ENCODE measurements around the gene AP1B1. TPM values are rescaled to one million over a fixed set of nuclear protein-coding genes. Genes with fewer than 3 reads are reported as not detected.

AP1B1 gene
- polyA plus RNA-seq, 1 donor from 2014 or later = 43.8 TPM

GRCh38 chr22:29342577-29343312 lies 45.6 kb downstream of the AP1B1 start:
- Histone ChIP-seq H3K36me3 (ENCODE audit: insufficient read depth, low read length) (no peaks in the 10 kb centered on the region), H3K27me3 (ENCODE audit: insufficient read depth, low read depth, low read length) (no peaks in the 10 kb centered on the region), H3K4me2 (ENCODE audit: low read length) (no peak overlapping the region), H4K20me1 (ENCODE audit: insufficient read depth) (no peaks in the 10 kb centered on the region), H3K9me2 (ENCODE audit: insufficient read depth, low read length) (no peaks in the 10 kb centered on the region), H3K79me2 (replicated peaks; ENCODE audit: insufficient read depth, low read length) (no peaks in the 10 kb centered on the region), H3K4me3 (ENCODE audit: low read length) (no peak overlapping the region), H3F3A (ENCODE audit: insufficient read depth, low read length, poor library complexity, severe bottlenecking) (no peaks in the 10 kb centered on the region), H3K9me3 (ENCODE audit: low read length) (no peaks in the 10 kb centered on the region), H3K9ac (ENCODE audit: low read length) (no peak overlapping the region), H3K27ac (ENCODE audit: low read length) (no peak overlapping the region), H2AFZ (ENCODE audit: low read depth, low read length) (no peak overlapping the region)
- TF ChIP-seq, protein P1, sequence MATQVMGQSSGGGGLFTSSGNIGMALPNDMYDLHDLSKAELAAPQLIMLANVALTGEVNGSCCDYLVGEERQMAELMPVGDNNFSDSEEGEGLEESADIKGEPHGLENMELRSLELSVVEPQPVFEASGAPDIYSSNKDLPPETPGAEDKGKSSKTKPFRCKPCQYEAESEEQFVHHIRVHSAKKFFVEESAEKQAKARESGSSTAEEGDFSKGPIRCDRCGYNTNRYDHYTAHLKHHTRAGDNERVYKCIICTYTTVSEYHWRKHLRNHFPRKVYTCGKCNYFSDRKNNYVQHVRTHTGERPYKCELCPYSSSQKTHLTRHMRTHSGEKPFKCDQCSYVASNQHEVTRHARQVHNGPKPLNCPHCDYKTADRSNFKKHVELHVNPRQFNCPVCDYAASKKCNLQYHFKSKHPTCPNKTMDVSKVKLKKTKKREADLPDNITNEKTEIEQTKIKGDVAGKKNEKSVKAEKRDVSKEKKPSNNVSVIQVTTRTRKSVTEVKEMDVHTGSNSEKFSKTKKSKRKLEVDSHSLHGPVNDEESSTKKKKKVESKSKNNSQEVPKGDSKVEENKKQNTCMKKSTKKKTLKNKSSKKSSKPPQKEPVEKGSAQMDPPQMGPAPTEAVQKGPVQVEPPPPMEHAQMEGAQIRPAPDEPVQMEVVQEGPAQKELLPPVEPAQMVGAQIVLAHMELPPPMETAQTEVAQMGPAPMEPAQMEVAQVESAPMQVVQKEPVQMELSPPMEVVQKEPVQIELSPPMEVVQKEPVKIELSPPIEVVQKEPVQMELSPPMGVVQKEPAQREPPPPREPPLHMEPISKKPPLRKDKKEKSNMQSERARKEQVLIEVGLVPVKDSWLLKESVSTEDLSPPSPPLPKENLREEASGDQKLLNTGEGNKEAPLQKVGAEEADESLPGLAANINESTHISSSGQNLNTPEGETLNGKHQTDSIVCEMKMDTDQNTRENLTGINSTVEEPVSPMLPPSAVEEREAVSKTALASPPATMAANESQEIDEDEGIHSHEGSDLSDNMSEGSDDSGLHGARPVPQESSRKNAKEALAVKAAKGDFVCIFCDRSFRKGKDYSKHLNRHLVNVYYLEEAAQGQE (IDR thresholded peaks at IDR 0.05; ENCODE audit: borderline replicate concordance) = no peak
- TF ChIP-seq CTCF (IDR thresholded peaks at IDR 0.05; ENCODE audit: poor library complexity, severe bottlenecking) = no peak

- Histone ChIP-seq H3K4me2 (ENCODE audit: low read length) (no peak overlapping the region), H3F3A (ENCODE audit: insufficient read depth, low read length, poor library complexity, severe bottlenecking) (no peaks in the 10 kb centered on the region), H3K27me3 (ENCODE audit: insufficient read depth, low read depth, low read length) (no peaks in the 10 kb centered on the region), H3K9me2 (ENCODE audit: insufficient read depth, low read length) (no peaks in the 10 kb centered on the region), H3K27ac (ENCODE audit: low read length) (no peak overlapping the region), H3K9ac (ENCODE audit: low read length) (no peak overlapping the region), H3K9me3 (ENCODE audit: low read length) (no peaks in the 10 kb centered on the region), H4K20me1 (ENCODE audit: insufficient read depth) (no peaks in the 10 kb centered on the region), H2AFZ (ENCODE audit: low read depth, low read length) (no peak overlapping the region), H3K79me2 (replicated peaks; ENCODE audit: insufficient read depth, low read length) (no peaks in the 10 kb centered on the region), H3K36me3 (ENCODE audit: insufficient read depth, low read length) (no peaks in the 10 kb centered on the region), H3K4me3 (ENCODE audit: low read length) (no peak overlapping the region)
- no peak for TF ChIP-seq SMC3 (conservative IDR thresholded peaks at IDR 0.05; ENCODE audit: poor library complexity)
- no peak for TF ChIP-seq EZH2 (IDR thresholded peaks at IDR 0.05; ENCODE audit: borderline replicate concordance, insufficient read depth, low read length, poor library complexity, severe bottlenecking)
- TF ChIP-seq RAD21 (conservative IDR thresholded peaks at IDR 0.05) = no peak
Observed at GRCh38 chr22:29342177-29342576, 46.2 kb downstream of the AP1B1 start.

GRCh38 chr22:29341849-29342127 lies 46.6 kb downstream of the AP1B1 start:
- TF ChIP-seq EP300 (conservative IDR thresholded peaks at IDR 0.05; ENCODE audit: poor library complexity, severe bottlenecking) (no peak), SMC3 (conservative IDR thresholded peaks at IDR 0.05; ENCODE audit: poor library complexity) (no peak), EZH2 (IDR thresholded peaks at IDR 0.05; ENCODE audit: borderline replicate concordance, insufficient read depth, low read length, poor library complexity, severe bottlenecking) (no peak), TAF1 (IDR thresholded peaks at IDR 0.05; ENCODE audit: low read depth) (no peak)
- TF ChIP-seq, protein P1 (IDR thresholded peaks at IDR 0.05; ENCODE audit: borderline replicate concordance) = no peak
- H3K9me2 ChIP-seq (ENCODE audit: insufficient read depth, low read length) = no peaks in the 10 kb centered on the region
- H3K4me3 ChIP-seq (ENCODE audit: low read length) = no peak overlapping the region
- no peak overlapping the region for H2AFZ ChIP-seq (ENCODE audit: low read depth, low read length)
- H3K79me2 ChIP-seq (replicated peaks; ENCODE audit: insufficient read depth, low read length) = no peaks in the 10 kb centered on the region
- no peaks in the 10 kb centered on the region for H3K27me3 ChIP-seq (ENCODE audit: insufficient read depth, low read depth, low read length)
- H3K9me3 ChIP-seq (ENCODE audit: low read length) = no peaks in the 10 kb centered on the region
- H3K27ac ChIP-seq (ENCODE audit: low read length) = no peak overlapping the region
- H3K36me3 ChIP-seq (ENCODE audit: insufficient read depth, low read length) = no peaks in the 10 kb centered on the region
- no peaks in the 10 kb centered on the region for H3F3A ChIP-seq (ENCODE audit: insufficient read depth, low read length, poor library complexity, severe bottlenecking)
- no peak overlapping the region for H3K4me2 ChIP-seq (ENCODE audit: low read length)
- no peak overlapping the region for H3K9ac ChIP-seq (ENCODE audit: low read length)
- H4K20me1 ChIP-seq (ENCODE audit: insufficient read depth) = no peaks in the 10 kb centered on the region
